Panc1 (cell line): ENCODE results near the gene MAPK6.

ENCODE experiments used
- CTCF ChIP-seq: fragments of 450-650 bp; IDR thresholded peaks from 2 replicates; pipeline ENCODE4 v1.5.1; 2017; ENCODE audit warnings: mild to moderate bottlenecking
- POLR2AphosphoS5 ChIP-seq: IDR thresholded peaks from 2 replicates; pipeline ENCODE4 v1.6.1; 2012; ENCODE audit warnings: mild to moderate bottlenecking, low read depth, low read length, moderate library complexity
- REST ChIP-seq, 2 experiments: IDR thresholded peaks; 2 replicates each; pipeline ENCODE4 v1.6.1; 2011 to 2012; ENCODE audit warnings: low read depth in 2 of 2, control low read depth in 1 of 2, low read length in 1 of 2, mild to moderate bottlenecking in 1 of 2, moderate library complexity in 1 of 2; ENCODE audit not compliant: insufficient read depth in 1 of 2

GRCh38 chr15:52085299-52085698 is 66.3 kb downstream of the MAPK6 start:
- TF ChIP-seq CTCF, result no peak
- TF ChIP-seq REST (IDR thresholded peaks at IDR 0.05; ENCODE audit: insufficient read depth in 1 of 2, low read depth in 2 of 2, low read length in 1 of 2), result no peak
- TF ChIP-seq POLR2AphosphoS5, result no peak
